BJ (cell line): Measurements from ENCODE around the gene DENND2D. TPM values are rescaled to one million over a fixed set of nuclear protein-coding genes. Genes with fewer than 3 reads are reported as not detected.

Source experiments
- CTCF ChIA-PET: fragments of 350-600 bp; formaldehyde crosslinking; extraction: SDS; loops from one replicate; lab custom pipeline; 2021; ENCODE audit warnings: antibody characterized with exemption, inconsistent platforms; lab: Yijun Ruan, JAX
- POLR2A ChIA-PET: fragments of 300-600 bp; sonication (Branson Sonifier 250); formaldehyde crosslinking; extraction: SDS; loops from one replicate; lab custom pipeline; 2021; ENCODE audit warnings: antibody characterized with exemption; lab: Charles Lee
- DNase-seq: peaks from one replicate; pipeline ENCODE4 v3.0.0-alpha.2; 2011; ENCODE audit warnings: low read depth
- H3K27me3 ChIP-seq: 2 replicates; pipeline ENCODE4 v1.6.0; 2011; ENCODE audit warnings: low read length; ENCODE audit not compliant: control insufficient read depth, insufficient read depth
- H3K36me3 ChIP-seq: 2 replicates; pipeline ENCODE4 v1.5.1; 2011; ENCODE audit warnings: low read length; ENCODE audit not compliant: control insufficient read depth, insufficient read depth
- H3K4me3 ChIP-seq: 2 replicates; pipeline ENCODE4 v1.5.1; 2011; ENCODE audit warnings: low read depth, mild to moderate bottlenecking, control low read depth, low read length
- polyA plus RNA-seq: library from polyadenylated mRNA; depleted of rRNA; stranded (reverse); fragments of >200 nt; gene quantifications from 2 replicates; pipeline ENCODE4 v1.2.3, GENCODE V29; 2011
- TF ChIP-seq, protein P1 (sequence below): IDR thresholded peaks from 2 replicates; pipeline ENCODE4 v1.5.1; 2011; ENCODE audit warnings: low read depth, mild to moderate bottlenecking, control low read depth, inconsistent platforms, low read length, moderate library complexity; ENCODE audit not compliant: insufficient read depth

The DENND2D gene
- polyA plus RNA-seq, 1 experiment = 3.9 TPM

DNA sequence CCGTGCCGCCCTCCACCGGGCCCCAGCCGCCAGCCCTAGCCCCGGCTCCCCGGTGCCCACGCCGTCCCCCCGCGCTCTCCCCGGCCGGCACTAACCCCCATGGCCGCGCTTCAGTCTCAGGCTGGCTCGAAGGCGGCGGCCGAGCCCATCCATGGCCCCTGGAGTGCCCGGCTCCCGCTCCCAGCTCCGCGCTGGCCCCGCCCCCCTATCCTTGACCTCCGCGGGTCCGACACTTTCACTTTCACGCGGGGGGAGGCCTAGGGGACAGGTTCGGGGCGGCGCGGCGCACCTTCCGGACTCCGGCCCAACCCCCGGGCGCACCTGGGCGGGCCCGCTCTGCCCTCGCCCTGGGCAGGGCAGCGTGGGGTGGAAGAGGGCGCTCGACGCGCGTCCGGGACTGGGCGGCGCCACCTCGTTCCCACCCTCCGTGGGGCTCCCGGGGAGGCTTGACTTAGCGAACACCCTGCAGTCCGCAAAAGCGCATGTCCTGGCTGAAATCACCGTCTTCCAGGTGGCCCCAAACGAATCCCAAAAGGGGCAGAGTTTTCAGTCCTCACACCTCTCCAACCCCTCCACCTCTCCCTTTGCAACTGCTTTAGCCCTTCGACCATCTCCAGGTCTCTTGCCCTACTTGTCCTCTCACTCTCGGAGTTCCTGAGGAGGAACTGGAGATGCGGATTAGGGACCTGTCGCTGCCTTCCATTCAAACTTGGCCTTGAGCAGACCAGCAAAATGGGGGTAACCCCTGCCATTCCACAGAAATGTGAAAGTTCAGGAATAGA lies 3.9 kb upstream of the DENND2D start:
- no peak for DNase-seq
- H3K4me3 ChIP-seq = peak overlapping the region; percentile 53
- ChIA-PET CTCF (no interaction called here), POLR2A (interaction anchor here (0.7 kb wide), 1 partner anchor 1761 kb away, joined by 3 read pairs; no protein-coding TSS in a partner anchor)
- 0 out of 2 replicates have a peak, but pooled peaks cover 3% of the 10 kb centered on the region for H3K27me3 ChIP-seq
- no peaks in the 10 kb centered on the region for H3K36me3 ChIP-seq
- TF ChIP-seq, protein P1, sequence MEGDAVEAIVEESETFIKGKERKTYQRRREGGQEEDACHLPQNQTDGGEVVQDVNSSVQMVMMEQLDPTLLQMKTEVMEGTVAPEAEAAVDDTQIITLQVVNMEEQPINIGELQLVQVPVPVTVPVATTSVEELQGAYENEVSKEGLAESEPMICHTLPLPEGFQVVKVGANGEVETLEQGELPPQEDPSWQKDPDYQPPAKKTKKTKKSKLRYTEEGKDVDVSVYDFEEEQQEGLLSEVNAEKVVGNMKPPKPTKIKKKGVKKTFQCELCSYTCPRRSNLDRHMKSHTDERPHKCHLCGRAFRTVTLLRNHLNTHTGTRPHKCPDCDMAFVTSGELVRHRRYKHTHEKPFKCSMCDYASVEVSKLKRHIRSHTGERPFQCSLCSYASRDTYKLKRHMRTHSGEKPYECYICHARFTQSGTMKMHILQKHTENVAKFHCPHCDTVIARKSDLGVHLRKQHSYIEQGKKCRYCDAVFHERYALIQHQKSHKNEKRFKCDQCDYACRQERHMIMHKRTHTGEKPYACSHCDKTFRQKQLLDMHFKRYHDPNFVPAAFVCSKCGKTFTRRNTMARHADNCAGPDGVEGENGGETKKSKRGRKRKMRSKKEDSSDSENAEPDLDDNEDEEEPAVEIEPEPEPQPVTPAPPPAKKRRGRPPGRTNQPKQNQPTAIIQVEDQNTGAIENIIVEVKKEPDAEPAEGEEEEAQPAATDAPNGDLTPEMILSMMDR = no peak

DNA sequence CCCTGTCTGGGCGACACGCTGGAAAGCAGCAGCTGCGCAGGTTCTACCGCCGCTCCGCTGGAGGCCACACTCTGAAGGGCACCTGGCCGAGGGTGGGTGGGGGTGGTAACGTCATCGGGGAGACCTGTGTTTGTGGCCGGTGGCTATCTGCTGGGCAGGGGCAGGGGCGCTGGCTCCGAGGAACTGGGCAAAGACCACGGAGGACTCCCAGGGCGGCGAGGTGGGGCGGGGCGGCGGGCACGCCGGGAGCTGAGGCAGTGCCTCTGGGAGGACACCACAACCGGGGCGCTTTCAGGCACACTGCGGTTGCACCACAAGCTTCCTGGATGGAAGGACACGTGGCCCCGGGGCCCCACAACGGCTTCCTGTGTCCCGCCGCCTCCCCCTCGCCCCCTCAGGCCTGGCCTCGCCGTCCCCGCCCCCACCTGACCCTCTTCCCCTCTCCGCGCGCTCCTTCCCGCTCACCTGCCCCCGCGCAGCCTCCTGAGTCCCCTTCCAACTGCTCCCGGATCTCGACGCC lies 3.3 kb upstream of the DENND2D start:
- ChIA-PET POLR2A (no interaction called here), CTCF (no interaction called here)
- H3K36me3 ChIP-seq = no peaks in the 10 kb centered on the region
- H3K4me3 ChIP-seq = peak overlapping the region; percentile 53
- TF ChIP-seq, protein P1 = no peak
- no peak for DNase-seq
- H3K27me3 ChIP-seq = 0 out of 2 replicates have a peak, but pooled peaks cover 1% of the 10 kb centered on the region

DNA sequence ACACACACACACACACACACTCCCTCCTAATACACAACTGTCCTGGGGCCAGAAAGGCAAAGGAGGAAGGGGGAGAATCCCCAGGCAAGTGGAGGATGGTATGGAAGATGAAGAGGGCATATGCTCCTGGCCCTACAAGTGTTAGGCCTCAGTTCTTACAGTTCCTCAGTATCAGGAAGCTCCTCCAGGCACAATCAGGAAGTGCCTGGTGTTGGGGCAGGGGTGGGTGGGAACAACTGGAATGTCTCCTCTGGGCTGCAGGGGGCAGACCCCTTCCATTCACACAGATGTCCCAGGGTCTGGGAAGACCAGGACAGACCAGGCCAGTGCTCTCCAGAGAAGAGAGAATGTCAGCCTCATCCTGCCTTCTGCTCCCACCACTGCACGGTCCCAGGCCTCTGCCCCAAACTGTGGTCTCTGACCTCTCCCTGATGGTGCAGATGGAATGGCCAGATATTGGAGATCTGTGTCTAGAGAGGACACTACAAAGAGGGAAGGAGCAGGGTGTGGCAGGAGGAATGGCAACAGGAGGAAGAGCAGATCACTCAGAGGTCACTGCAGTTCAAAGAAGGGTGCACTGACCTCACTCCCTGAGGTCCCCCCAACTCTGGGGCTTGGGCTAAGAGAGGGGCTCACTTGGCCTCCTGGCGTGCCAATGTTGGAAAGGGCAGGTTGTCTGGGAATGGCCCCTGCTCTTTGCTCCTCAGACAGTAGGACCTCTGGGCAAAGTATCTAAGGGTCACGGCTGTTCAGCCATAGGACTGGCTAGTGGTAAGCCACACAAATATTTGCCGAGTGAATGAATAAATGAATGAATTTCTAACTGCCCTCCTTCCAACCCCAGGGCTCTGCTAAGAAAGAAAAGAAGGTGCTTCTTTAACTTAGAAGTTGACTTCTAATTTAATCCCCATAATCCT lies 2.5 kb upstream of the DENND2D start:
- no peak for DNase-seq
- TF ChIP-seq, protein P1 = no peak
- no peaks in the 10 kb centered on the region for H3K36me3 ChIP-seq
- ChIA-PET POLR2A (no interaction called here), CTCF (interaction anchor here (1.9 kb wide), 1 partner anchor 9 kb away, joined by 4 read pairs; no protein-coding TSS in a partner anchor)
- H3K27me3 ChIP-seq = 0 out of 2 replicates have a peak, but pooled peaks cover 1% of the 10 kb centered on the region
- no peak overlapping the region for H3K4me3 ChIP-seq

DNA sequence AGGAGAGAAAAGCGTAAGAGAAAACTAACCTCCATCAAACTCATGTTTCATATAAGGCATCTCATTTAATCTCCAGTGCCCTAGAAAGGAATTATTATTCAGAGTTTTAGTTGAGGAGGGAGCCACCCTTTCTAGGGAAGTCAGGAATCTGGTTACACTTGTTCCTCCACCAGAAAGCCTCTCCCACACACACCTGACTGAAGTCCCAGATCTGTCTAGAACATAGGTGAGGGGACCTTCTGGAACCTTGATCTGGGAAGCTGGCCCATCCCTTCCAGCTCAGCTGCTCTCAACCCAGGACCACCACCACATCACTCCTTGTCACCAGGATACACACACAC lies 1.9 kb upstream of the DENND2D start:
- Histone ChIP-seq H3K27me3 (0 out of 2 replicates have a peak, but pooled peaks cover 1% of the 10 kb centered on the region), H3K36me3 (no peaks in the 10 kb centered on the region), H3K4me3 (no peak overlapping the region)
- TF ChIP-seq, protein P1 = no peak
- ChIA-PET POLR2A (no interaction called here), CTCF (interaction anchor here (1.9 kb wide), 1 partner anchor 9 kb away, joined by 4 read pairs; no protein-coding TSS in a partner anchor)
- DNase-seq = no peak
